Activated naive CD8-positive, alpha-beta T cell treated with anti-CD3 and anti-CD28 coated beads, Interleukin-2, amount 10 ng/mL, durations not matched to agents 7 days and 5 days (primary cell): ENCODE data around the gene CCDC70. TPM values are rescaled to one million over a fixed set of nuclear protein-coding genes. Genes with fewer than 3 reads are reported as not detected.
"Not testable (repeated sequence)": the region's sequence is repeated elsewhere in the genome, so short reads cannot be mapped to it uniquely, and the experiment has no call there.

Source experiments
- ATAC-seq: fragments of 150-1000 bp; cut with Tn5 transposase; one replicate; pipeline ENCODE4 v1.10.0; 2021; ENCODE audit warnings: low read depth, moderate library complexity
- POLR2A ChIA-PET: fragments of 350-600 bp; sonication (Branson Sonifier 250); formaldehyde crosslinking; loops from one replicate; lab custom pipeline; 2021; ENCODE audit warnings: antibody characterized with exemption; lab: Charles Lee
- DNase-seq: peaks from one replicate; pipeline ENCODE4 v3.0.0; 2021
- H3K27ac Mint-ChIP-seq: one replicate; pipeline ENCODE4 v1.8.0; 2022; ENCODE audit warnings: mild to moderate bottlenecking, mixed read lengths
- H3K27me3 Mint-ChIP-seq: one replicate; pipeline ENCODE4 v1.8.0; 2022; ENCODE audit warnings: mild to moderate bottlenecking, moderate library complexity, mixed read lengths
- H3K36me3 Mint-ChIP-seq: one replicate; pipeline ENCODE4 v1.8.0; 2021; ENCODE audit warnings: mild to moderate bottlenecking, mixed read lengths
- H3K4me1 Mint-ChIP-seq: one replicate; pipeline ENCODE4 v1.8.0; 2021; ENCODE audit warnings: mixed read lengths
- H3K4me3 Mint-ChIP-seq: one replicate; pipeline ENCODE4 v1.8.0; 2022; ENCODE audit warnings: mild to moderate bottlenecking, moderate library complexity, mixed read lengths
- H3K9me3 Mint-ChIP-seq: one replicate; pipeline ENCODE4 v1.8.0; 2021; ENCODE audit warnings: mixed read lengths
- total RNA-seq, 2 experiments: library from RNA; stranded (reverse); gene quantifications; one replicate each; pipeline ENCODE4 v1.2.3, GENCODE V29; 2021

Gene CCDC70
- total RNA-seq, 2 experiments from 2014 or later, result not detected

DNA sequence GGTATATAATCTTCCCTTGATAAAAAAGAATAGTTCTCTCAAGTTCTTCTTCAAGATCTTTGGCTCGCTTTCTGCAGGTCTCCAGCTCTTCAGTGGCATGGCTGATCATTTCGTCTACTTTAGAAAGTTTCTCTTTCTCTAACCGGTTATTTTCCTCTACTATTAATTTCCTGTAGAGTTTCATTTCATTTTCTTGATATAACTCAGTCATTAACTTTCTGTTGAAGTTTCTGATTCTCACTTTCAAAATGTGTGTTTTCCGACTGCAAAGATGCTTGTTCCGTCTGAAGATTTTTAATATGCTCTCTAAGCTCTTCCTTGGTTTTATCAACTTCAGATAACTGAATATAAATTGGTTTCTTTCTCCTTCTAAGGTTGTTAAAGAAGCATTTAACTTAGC, 47.5 kb downstream of the CCDC70 start:
- DNase-seq, H3K4me3 Mint-ChIP-seq, H3K9me3 Mint-ChIP-seq, H3K36me3 Mint-ChIP-seq, ATAC-seq, H3K27ac Mint-ChIP-seq, H3K27me3 Mint-ChIP-seq, POLR2A ChIA-PET: not testable (repeated sequence)
- H3K4me1 Mint-ChIP-seq, result peaks cover 16% of the 10 kb centered on the region

GRCh38 chr13:51910508-51910907, 48.7 kb downstream of the CCDC70 start:
- Mint-ChIP-seq H3K27me3 (peaks cover 5% of the 10 kb centered on the region), H3K4me1 (peaks cover 13% of the 10 kb centered on the region), H3K27ac (no peak overlapping the region), H3K4me3 (no peak overlapping the region), H3K36me3 (no peaks in the 10 kb centered on the region), H3K9me3 (no peaks in the 10 kb centered on the region)
- POLR2A ChIA-PET, result no interaction called here
- ATAC-seq (no peak), DNase-seq (no peak)

GRCh38 chr13:51912091-51912490, 50.3 kb downstream of the CCDC70 start:
- DNase-seq (no peak), ATAC-seq (no peak)
- Mint-ChIP-seq H3K27me3 (peaks cover 8% of the 10 kb centered on the region), H3K9me3 (no peaks in the 10 kb centered on the region), H3K27ac (no peak overlapping the region), H3K36me3 (no peaks in the 10 kb centered on the region), H3K4me3 (no peak overlapping the region), H3K4me1 (peaks cover 13% of the 10 kb centered on the region)
- POLR2A ChIA-PET, result no interaction called here

GRCh38 chr13:51912511-51913225, 50.9 kb downstream of the CCDC70 start:
- POLR2A ChIA-PET, result no interaction called here
- Mint-ChIP-seq H3K4me1 (peaks cover 13% of the 10 kb centered on the region), H3K4me3 (no peak overlapping the region), H3K27ac (no peak overlapping the region), H3K27me3 (peaks cover 8% of the 10 kb centered on the region), H3K36me3 (no peaks in the 10 kb centered on the region), H3K9me3 (no peaks in the 10 kb centered on the region)
- ATAC-seq (no peak), DNase-seq (no peak)

- DNase-seq (no peak), ATAC-seq (no peak)
- Mint-ChIP-seq H3K9me3 (no peaks in the 10 kb centered on the region), H3K4me1 (peaks cover 13% of the 10 kb centered on the region), H3K27me3 (peaks cover 8% of the 10 kb centered on the region), H3K4me3 (no peak overlapping the region), H3K27ac (no peak overlapping the region), H3K36me3 (no peaks in the 10 kb centered on the region)
- POLR2A ChIA-PET, result no interaction called here
Measured at GRCh38 chr13:51913421-51914136, 51.8 kb downstream of the CCDC70 start.

DNA sequence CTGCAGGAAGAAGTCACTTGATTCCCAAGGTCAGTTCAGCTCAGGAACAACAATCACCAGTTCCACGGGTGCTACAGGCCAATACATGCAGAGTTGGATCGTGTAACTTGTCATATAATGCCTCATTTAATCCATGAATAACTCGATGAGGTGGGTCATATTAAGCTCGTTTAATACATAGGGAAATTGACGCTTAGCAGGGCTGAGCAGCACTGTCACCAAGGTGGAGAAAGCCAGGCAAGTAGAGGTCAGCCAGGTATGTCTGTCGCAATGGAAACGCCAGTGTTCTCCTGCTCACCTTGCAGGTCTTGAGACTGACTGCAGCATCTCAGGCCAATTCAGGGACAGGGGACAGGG, 52.3 kb downstream of the CCDC70 start:
- no peak overlapping the region for H3K27ac Mint-ChIP-seq

More for the DNA sequence above, 52.3 kb downstream of the CCDC70 start:
- DNase-seq (no peak), ATAC-seq (no peak)
- POLR2A ChIA-PET, result no interaction called here
- Mint-ChIP-seq H3K36me3 (no peaks in the 10 kb centered on the region), H3K27me3 (peaks cover 8% of the 10 kb centered on the region), H3K4me3 (no peak overlapping the region), H3K4me1 (peaks cover 13% of the 10 kb centered on the region), H3K9me3 (no peaks in the 10 kb centered on the region)

Other genes with a start within 250 kb of the CCDC70 start
- gene DHRS12, start 57.8 kb upstream of the CCDC70 start, total RNA-seq, result 10 to 100 TPM; 12.6 to 13.1 TPM
- gene TMEM272, start 16.8 kb upstream of the CCDC70 start, total RNA-seq, result 1 to 10 TPM in 1 of 2 experiments, under 1 TPM in 1; 1.00 to 1.9 TPM
- under 1 TPM; 0.51 to 0.64 TPM for gene ATP7B, start 149.5 kb downstream of the CCDC70 start, total RNA-seq
- gene ALG11, start 150.4 kb downstream of the CCDC70 start, total RNA-seq, result 10 to 100 TPM; 30.0 to 30.5 TPM
- 10 to 100 TPM; 10.7 to 12.4 TPM for gene UTP14C, start 162.7 kb downstream of the CCDC70 start, total RNA-seq